Keratinocyte (primary cell): ENCODE results near the gene HEPACAM. TPM values are rescaled to one million over a fixed set of nuclear protein-coding genes. Genes with fewer than 3 reads are reported as not detected.

Experiments used
- DNase-seq: peaks from one replicate; pipeline ENCODE4 v3.0.0-alpha.2; 2011; ENCODE audit warnings: low read depth, missing footprints, low spot score
- FAIRE-seq: peaks from 2 replicates; lab custom pipeline; 2011; peaks lifted over from hg19 to GRCh38; lab: Jason Lieb, UNC
- H2AFZ ChIP-seq: 2 replicates; pipeline ENCODE4 v1.6.0; 2012; ENCODE audit warnings: low read length, control low read depth, inconsistent platforms; ENCODE audit not compliant: control insufficient read depth
- H3K27ac ChIP-seq: 2 replicates; pipeline ENCODE4 v1.5.1; 2011; ENCODE audit warnings: low read length; ENCODE audit not compliant: control insufficient read depth, insufficient read depth
- H3K27me3 ChIP-seq: 3 replicates; pipeline ENCODE4 v1.6.0; 2011; ENCODE audit warnings: low read length; ENCODE audit not compliant: control insufficient read depth, insufficient read depth; ENCODE audit errors: extremely low read depth
- H3K36me3 ChIP-seq, 2 experiments: 2 replicates in 1 of 2; 3 replicates in 1 of 2; pipeline ENCODE4 v1.5.1; 2011; ENCODE audit warnings: low read length in 2 of 2, mild to moderate bottlenecking in 1 of 2; ENCODE audit not compliant: control insufficient read depth in 2 of 2, insufficient read depth in 2 of 2; ENCODE audit errors: extremely low read depth in 1 of 2
- H3K4me1 ChIP-seq: 3 replicates; pipeline ENCODE4 v1.5.1; 2011; ENCODE audit warnings: low read length; ENCODE audit not compliant: control insufficient read depth, insufficient read depth; ENCODE audit errors: extremely low read depth
- H3K4me2 ChIP-seq: 3 replicates; pipeline ENCODE4 v1.6.0; 2011; ENCODE audit warnings: low read depth, low read length; ENCODE audit not compliant: control insufficient read depth, insufficient read depth; ENCODE audit errors: extremely low read depth
- H3K4me3 ChIP-seq, 3 experiments: fragments of 200-600 bp in 1 of 3; sonication (generic) in 1 of 3; 2 replicates in 2 of 3; 3 replicates in 1 of 3; pipeline ENCODE4 v1.5.1; 2011 to 2016; ENCODE audit warnings: low read length in 3 of 3, mild to moderate bottlenecking in 3 of 3, control low read depth in 2 of 3, inconsistent platforms in 1 of 3, low read depth in 1 of 3, mixed read lengths in 1 of 3, mixed run types in 1 of 3, moderate library complexity in 1 of 3; ENCODE audit not compliant: control insufficient read depth in 2 of 3, insufficient read depth in 2 of 3; ENCODE audit errors: extremely low read depth in 1 of 3
- H3K79me2 ChIP-seq: 2 replicates; pipeline ENCODE4 v1.6.0; 2012; ENCODE audit warnings: low read length; ENCODE audit not compliant: control insufficient read depth, insufficient read depth
- H3K9ac ChIP-seq: 3 replicates; pipeline ENCODE4 v1.6.0; 2011; ENCODE audit warnings: low read length; ENCODE audit not compliant: control insufficient read depth, insufficient read depth; ENCODE audit errors: extremely low read depth
- H3K9me1 ChIP-seq: 3 replicates; pipeline ENCODE4 v1.6.0; 2011; ENCODE audit warnings: low read length; ENCODE audit not compliant: control insufficient read depth, insufficient read depth; ENCODE audit errors: extremely low read depth
- H3K9me3 ChIP-seq: 2 replicates; pipeline ENCODE4 v1.5.1; 2012; ENCODE audit warnings: low read depth, low read length; ENCODE audit not compliant: control insufficient read depth
- H4K20me1 ChIP-seq: 3 replicates; pipeline ENCODE4 v1.6.0; 2011; ENCODE audit warnings: low read length; ENCODE audit not compliant: control insufficient read depth, insufficient read depth; ENCODE audit errors: extremely low read depth
- EZH2 ChIP-seq: IDR thresholded peaks from one replicate; pipeline ENCODE4 v1.6.1; 2012; ENCODE audit warnings: inconsistent platforms, mild to moderate bottlenecking, low read length, moderate library complexity
- dilution Hi-C: fragments of 300-500 bp; cut with MboI; formaldehyde crosslinking; loops from one replicate; pipeline ENCODE4 v1.7.0; 2020; ENCODE audit warnings: low sequenced_read_pairs; ENCODE audit not compliant: extremely low pct_ligation_motif_present
- polyA plus RNA-seq, 5 experiments: library from polyadenylated mRNA; depleted of rRNA in 3 of 5; stranded (reverse) in 3 of 5; stranded (forward) in 1 of 5; unstranded in 1 of 5; fragments of >200 nt; gene quantifications; 1 replicate in 1 of 5; 2 replicates in 3 of 5; 3 replicates in 1 of 5; pipeline versions ENCODE4 v1.2.1 to v1.2.3, GENCODE V29; 2011 to 2012; ENCODE audit warnings: missing spikeins in 2 of 5, low read depth in 1 of 5, low replicate concordance in 1 of 5
- TF ChIP-seq, protein P1 (sequence below), 3 experiments: IDR thresholded peaks in 1 of 3; conservative IDR thresholded peaks in 1 of 3; optimal IDR thresholded peaks in 1 of 3; 2 replicates in 2 of 3; 3 replicates in 1 of 3; pipeline versions ENCODE3 to v1.5.1; 2011; ENCODE audit warnings: low read length in 3 of 3, mild to moderate bottlenecking in 3 of 3, moderate library complexity in 2 of 3, control low read depth in 1 of 3, inconsistent platforms in 1 of 3; ENCODE audit not compliant: insufficient read depth in 2 of 3; ENCODE audit errors: extremely low read depth in 1 of 3

Gene HEPACAM
- polyA plus RNA-seq, 1 donor (not counting 4 experiments of a cell fraction or from before 2014, with no cell fraction given) = not detected

DNA sequence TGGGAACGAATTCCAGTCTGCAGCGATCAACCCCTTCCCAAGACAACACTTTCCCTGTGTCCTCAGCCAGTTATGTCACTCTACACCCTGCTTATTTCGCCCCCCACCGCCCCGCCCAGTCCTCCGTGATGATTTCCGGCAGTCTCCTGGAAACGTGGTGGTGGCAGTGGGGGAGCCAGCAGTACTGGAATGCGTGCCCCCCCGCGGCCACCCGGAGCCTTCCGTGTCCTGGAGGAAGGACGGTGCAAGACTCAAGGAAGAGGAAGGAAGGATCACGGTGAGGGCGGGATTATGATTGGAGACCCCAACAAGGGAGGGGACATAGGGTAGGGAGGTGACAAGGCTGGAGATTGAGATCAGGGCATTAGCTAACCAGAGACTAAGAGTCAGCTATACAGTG lies 66.5 kb downstream of the HEPACAM start:
- DNase-seq (no peak), FAIRE-seq (no peak)
- Histone ChIP-seq H3K27me3 (peaks cover 89% of the 10 kb centered on the region), H3K9ac (no peak overlapping the region), H4K20me1 (no peaks in the 10 kb centered on the region), H3K4me2 (no peak overlapping the region), H3K27ac (no peak overlapping the region), H3K4me3 (no peak overlapping the region), H3K79me2 (no peaks in the 10 kb centered on the region), H3K9me1 (no peaks in the 10 kb centered on the region), H2AFZ (no peak overlapping the region), H3K4me1 (peaks cover 3% of the 10 kb centered on the region), H3K9me3 (no peaks in the 10 kb centered on the region), H3K36me3 (no peaks in the 10 kb centered on the region)
- dilution Hi-C loops = no loop called here
- no peak for TF ChIP-seq EZH2
- TF ChIP-seq, protein P1, sequence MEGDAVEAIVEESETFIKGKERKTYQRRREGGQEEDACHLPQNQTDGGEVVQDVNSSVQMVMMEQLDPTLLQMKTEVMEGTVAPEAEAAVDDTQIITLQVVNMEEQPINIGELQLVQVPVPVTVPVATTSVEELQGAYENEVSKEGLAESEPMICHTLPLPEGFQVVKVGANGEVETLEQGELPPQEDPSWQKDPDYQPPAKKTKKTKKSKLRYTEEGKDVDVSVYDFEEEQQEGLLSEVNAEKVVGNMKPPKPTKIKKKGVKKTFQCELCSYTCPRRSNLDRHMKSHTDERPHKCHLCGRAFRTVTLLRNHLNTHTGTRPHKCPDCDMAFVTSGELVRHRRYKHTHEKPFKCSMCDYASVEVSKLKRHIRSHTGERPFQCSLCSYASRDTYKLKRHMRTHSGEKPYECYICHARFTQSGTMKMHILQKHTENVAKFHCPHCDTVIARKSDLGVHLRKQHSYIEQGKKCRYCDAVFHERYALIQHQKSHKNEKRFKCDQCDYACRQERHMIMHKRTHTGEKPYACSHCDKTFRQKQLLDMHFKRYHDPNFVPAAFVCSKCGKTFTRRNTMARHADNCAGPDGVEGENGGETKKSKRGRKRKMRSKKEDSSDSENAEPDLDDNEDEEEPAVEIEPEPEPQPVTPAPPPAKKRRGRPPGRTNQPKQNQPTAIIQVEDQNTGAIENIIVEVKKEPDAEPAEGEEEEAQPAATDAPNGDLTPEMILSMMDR (optimal IDR thresholded peaks at IDR 0.05 in 1 of 3, IDR thresholded peaks at IDR 0.05 in 1 of 3, conservative IDR thresholded peaks at IDR 0.05 in 1 of 3; ENCODE audit: extremely low read depth in 1 of 3, insufficient read depth in 2 of 3, low read length in 3 of 3) = no peak

Other genes starting within 250 kb of the HEPACAM start
- 0.37 to 3.3 TPM (median 0.97 TPM) in 3 replicates for gene NRGN, start 196.1 kb downstream of the HEPACAM start, polyA plus RNA-seq
- 0.08 TPM in 1 of 3 replicates, not detected in the others for gene VSIG2, start 183.8 kb downstream of the HEPACAM start, polyA plus RNA-seq
- 0.04 TPM in 2 of 3 replicates, not detected in the other for gene ESAM, start 173.8 kb downstream of the HEPACAM start, polyA plus RNA-seq
- 2.9 to 6.6 TPM (median 3.6 TPM) in 3 replicates for gene MSANTD2, start 135.6 kb downstream of the HEPACAM start, polyA plus RNA-seq
- gene ROBO3, start 70.6 kb downstream of the HEPACAM start, polyA plus RNA-seq = 13.6 to 19.2 TPM (median 17.0 TPM) in 3 replicates
- gene ROBO4, start 38.2 kb downstream of the HEPACAM start, polyA plus RNA-seq = 0.94 to 2.3 TPM (median 0.98 TPM) in 3 replicates
- not detected in 3 replicates for gene HEPN1, start 16.8 kb downstream of the HEPACAM start, polyA plus RNA-seq
- gene CCDC15, start 18.2 kb upstream of the HEPACAM start, polyA plus RNA-seq = 0.77 to 2.0 TPM (median 1.4 TPM) in 3 replicates
- 21.0 to 23.4 TPM (median 21.7 TPM) in 3 replicates for gene SLC37A2, start 127.3 kb upstream of the HEPACAM start, polyA plus RNA-seq
- gene TMEM218, start 175.6 kb upstream of the HEPACAM start, polyA plus RNA-seq = 21.0 to 35.9 TPM (median 34.2 TPM) in 3 replicates
- gene PKNOX2, start 228.7 kb upstream of the HEPACAM start, polyA plus RNA-seq = 0.03 to 0.05 TPM (median 0.03 TPM) in 3 replicates